H1 (cell line): Measurements from ENCODE around the gene RXRA. TPM values are rescaled to one million over a fixed set of nuclear protein-coding genes. Genes with fewer than 3 reads are reported as not detected.

ENCODE experiments used
- CTCF ChIA-PET: fragments of 300-600 bp; sonication (Branson Sonifier 250); formaldehyde crosslinking; loops from one replicate; lab custom pipeline; 2021; ENCODE audit not compliant: partially characterized antibody; lab: Charles Lee
- POLR2A ChIA-PET: fragments of 300-600 bp; sonication (Branson Sonifier 250); formaldehyde crosslinking; loops from one replicate; lab custom pipeline; 2021; ENCODE audit warnings: inconsistent platforms; ENCODE audit not compliant: partially characterized antibody; lab: Charles Lee
- DNase-seq, 2 experiments: peaks; one replicate each; pipeline versions ENCODE4 v3.0.0 to v3.0.0-alpha.2; 2010 to 2022; ENCODE audit warnings: low spot score in 2 of 2, low read depth in 1 of 2, mixed read lengths in 1 of 2
- FAIRE-seq: peaks from 2 replicates; lab custom pipeline; 2011; peaks lifted over from hg19 to GRCh38; lab: Jason Lieb, UNC
- H2AFZ ChIP-seq: 2 replicates; pipeline ENCODE4 v1.8.1; 2012; ENCODE audit warnings: low read length, inconsistent platforms
- H2AK5ac ChIP-seq: 2 replicates; pipeline ENCODE4 v1.6.1; 2013; ENCODE audit warnings: low read depth, low read length
- H2BK120ac ChIP-seq: replicated peaks from 2 replicates; pipeline ENCODE3; 2013; ENCODE audit warnings: low read depth, low read length, inconsistent platforms
- H2BK12ac ChIP-seq: 2 replicates; pipeline ENCODE4 v1.6.1; 2013; ENCODE audit warnings: low read depth, low read length
- H2BK15ac ChIP-seq: 2 replicates; pipeline ENCODE4 v1.6.1; 2013; ENCODE audit warnings: low read length
- H2BK20ac ChIP-seq: 2 replicates; pipeline ENCODE4 v1.6.1; 2013; ENCODE audit warnings: low read length
- H2BK5ac ChIP-seq: 2 replicates; pipeline ENCODE4 v1.6.1; 2013; ENCODE audit warnings: low read depth, low read length
- H3K14ac ChIP-seq: 2 replicates; pipeline ENCODE4 v1.6.1; 2013; ENCODE audit warnings: inconsistent platforms; ENCODE audit not compliant: insufficient read length
- H3K18ac ChIP-seq: 2 replicates; pipeline ENCODE4 v1.6.1; 2013; ENCODE audit warnings: low read length; ENCODE audit errors: extremely low read depth
- H3K23ac ChIP-seq: 2 replicates; pipeline ENCODE4 v1.6.1; 2013; ENCODE audit warnings: inconsistent platforms; ENCODE audit not compliant: insufficient read length
- H3K23me2 ChIP-seq: 2 replicates; pipeline ENCODE4 v1.6.1; 2013; ENCODE audit warnings: low read depth, low read length
- H3K27ac ChIP-seq: 2 replicates; pipeline ENCODE4 v1.6.1; 2011; ENCODE audit warnings: low read depth, low read length, inconsistent platforms
- H3K27me3 ChIP-seq, 4 experiments: replicated peaks in 1 of 4; 1 replicate in 1 of 4; 2 replicates in 3 of 4; pipeline versions ENCODE4 v1.6.1 to v1.8.1; 2011 to 2013; ENCODE audit warnings: low read length in 3 of 4, mild to moderate bottlenecking in 3 of 4, inconsistent platforms in 2 of 4, mixed read lengths in 2 of 4, moderate library complexity in 1 of 4; ENCODE audit not compliant: control insufficient read depth in 3 of 4, insufficient read depth in 3 of 4; ENCODE audit errors: extremely low read depth in 1 of 4
- H3K36me3 ChIP-seq, 4 experiments: 2 replicates each; pipeline versions ENCODE4 v1.6.1 to v1.8.1; 2011 to 2013; ENCODE audit warnings: mild to moderate bottlenecking in 4 of 4, low read length in 3 of 4, moderate library complexity in 2 of 4, control low read depth in 1 of 4, inconsistent platforms in 1 of 4; ENCODE audit not compliant: insufficient read depth in 4 of 4, control insufficient read depth in 2 of 4
- H3K4ac ChIP-seq: replicated peaks from 2 replicates; pipeline ENCODE3; 2013; ENCODE audit warnings: low read length, low read depth, mixed read lengths, inconsistent platforms; ENCODE audit not compliant: insufficient read length
- H3K4me1 ChIP-seq, 4 experiments: replicated peaks in 1 of 4; 1 replicate in 1 of 4; 2 replicates in 3 of 4; pipeline versions ENCODE4 v1.6.1 to v1.8.1; 2011 to 2013; ENCODE audit warnings: low read length in 3 of 4, inconsistent platforms in 2 of 4, mixed read lengths in 1 of 4; ENCODE audit not compliant: insufficient read depth in 4 of 4, control insufficient read depth in 3 of 4
- H3K4me2 ChIP-seq, 2 experiments: 2 replicates each; pipeline versions ENCODE4 v1.6.1 to v1.8.1; 2011 to 2013; ENCODE audit warnings: low read depth in 2 of 2, low read length in 2 of 2, control low read depth in 1 of 2, inconsistent platforms in 1 of 2, mild to moderate bottlenecking in 1 of 2; ENCODE audit not compliant: insufficient read depth in 1 of 2
- H3K4me3 ChIP-seq, 4 experiments: fragments of 200-600, 300-600 bp in 1 of 4; sonication (generic), shearing (Covaris generic), sonication (Bioruptor Twin) in 1 of 4; 2 replicates each; pipeline versions ENCODE4 v1.5.1 to v1.8.1; 2011 to 2016; ENCODE audit warnings: low read length in 4 of 4, low read depth in 3 of 4, control low read depth in 2 of 4, inconsistent platforms in 2 of 4, mild to moderate bottlenecking in 2 of 4, mixed read lengths in 1 of 4, moderate library complexity in 1 of 4; ENCODE audit not compliant: insufficient read depth in 2 of 4; ENCODE audit errors: extremely low read depth in 1 of 4
- H3K56ac ChIP-seq: replicated peaks from 2 replicates; pipeline ENCODE3; 2013; ENCODE audit warnings: low read depth, mild to moderate bottlenecking, mixed read lengths, low read length, inconsistent platforms; ENCODE audit not compliant: insufficient read length
- H3K79me1 ChIP-seq: 2 replicates; pipeline ENCODE4 v1.6.1; 2013; ENCODE audit warnings: low read depth, low read length, control low read depth
- H3K79me2 ChIP-seq, 2 experiments: 2 replicates each; pipeline versions ENCODE4 v1.6.1 to v1.8.1; 2012 to 2013; ENCODE audit warnings: low read length in 2 of 2, mild to moderate bottlenecking in 2 of 2, inconsistent platforms in 1 of 2; ENCODE audit not compliant: insufficient read depth in 2 of 2, control insufficient read depth in 1 of 2
- H3K9ac ChIP-seq, 4 experiments: replicated peaks in 1 of 4; 1 replicate in 1 of 4; 2 replicates in 3 of 4; pipeline versions ENCODE4 v1.6.1 to v1.8.1; 2011 to 2013; ENCODE audit warnings: low read depth in 3 of 4, low read length in 3 of 4, control low read depth in 2 of 4, mild to moderate bottlenecking in 2 of 4, moderate library complexity in 2 of 4, inconsistent platforms in 1 of 4; ENCODE audit errors: extremely low read depth in 1 of 4
- H3K9me3 ChIP-seq, 2 experiments: 2 replicates each; pipeline versions ENCODE4 v1.6.1 to v1.8.1; 2012 to 2013; ENCODE audit warnings: mild to moderate bottlenecking in 2 of 2, moderate library complexity in 2 of 2, control low read depth in 1 of 2, inconsistent platforms in 1 of 2, low read depth in 1 of 2, low read length in 1 of 2, mixed read lengths in 1 of 2; ENCODE audit not compliant: insufficient read depth in 2 of 2
- H4K20me1 ChIP-seq, 2 experiments: replicated peaks in 1 of 2; 2 replicates each; pipeline versions ENCODE3 to v1.8.1; 2011 to 2013; ENCODE audit warnings: inconsistent platforms in 2 of 2, low read length in 2 of 2, mild to moderate bottlenecking in 1 of 2; ENCODE audit not compliant: insufficient read depth in 2 of 2, control insufficient read depth in 1 of 2
- H4K5ac ChIP-seq: 2 replicates; pipeline ENCODE4 v1.6.1; 2013; ENCODE audit warnings: low read length, low read depth, mixed read lengths, inconsistent platforms; ENCODE audit not compliant: insufficient read length
- H4K8ac ChIP-seq: 2 replicates; pipeline ENCODE4 v1.8.0; 2013; ENCODE audit warnings: mild to moderate bottlenecking, moderate library complexity, low read length, inconsistent platforms; ENCODE audit not compliant: insufficient read depth; ENCODE audit errors: extremely low read depth
- H4K91ac ChIP-seq: replicated peaks from 2 replicates; pipeline ENCODE3; 2013; ENCODE audit warnings: low read length, mixed read lengths, inconsistent platforms; ENCODE audit not compliant: insufficient read length
- ASH2L ChIP-seq: fragments of 200-600, 300-600 bp; sonication (generic); IDR thresholded peaks from one replicate; pipeline ENCODE4 v1.7.1; 2017; ENCODE audit warnings: low read length
- ATF3 ChIP-seq: IDR thresholded peaks from 2 replicates; pipeline ENCODE4 v1.6.1; 2011; ENCODE audit warnings: low read depth, mild to moderate bottlenecking, low read length; ENCODE audit not compliant: insufficient read depth
- CHD2 ChIP-seq: IDR thresholded peaks from 2 replicates; pipeline ENCODE4 v1.6.1; 2012; ENCODE audit warnings: low read length, improper control_type of control experiment
- CREB1 ChIP-seq: IDR thresholded peaks from 2 replicates; pipeline ENCODE4 v1.6.1; 2012; ENCODE audit warnings: inconsistent platforms
- GABPA ChIP-seq: IDR thresholded peaks from 2 replicates; pipeline ENCODE4 v1.6.1; 2011; ENCODE audit warnings: mild to moderate bottlenecking, low read length, moderate library complexity, borderline replicate concordance; ENCODE audit not compliant: insufficient read depth
- KDM1A ChIP-seq: fragments of 200-600, 300-600 bp; sonication (generic); IDR thresholded peaks from 2 replicates; pipeline ENCODE4 v1.7.1; 2016; ENCODE audit warnings: mild to moderate bottlenecking, low read length, borderline replicate concordance
- KDM5A ChIP-seq: fragments of 200-600 bp; IDR thresholded peaks from 2 replicates; pipeline ENCODE4 v1.7.1; 2012; ENCODE audit warnings: mild to moderate bottlenecking, low read length, inconsistent platforms, mixed read lengths
- MAX ChIP-seq: IDR thresholded peaks from 2 replicates; pipeline ENCODE4 v1.6.1; 2012; ENCODE audit warnings: inconsistent platforms
- PHF8 ChIP-seq: fragments of 200-600 bp; sonication (generic); conservative IDR thresholded peaks from 2 replicates; pipeline ENCODE4 v1.7.1; 2012; ENCODE audit warnings: low read depth, mild to moderate bottlenecking, inconsistent platforms, low read length, moderate library complexity
- POLR2AphosphoS5 ChIP-seq: IDR thresholded peaks from 2 replicates; pipeline ENCODE4 v1.6.1; 2011; ENCODE audit warnings: low read depth, low read length
- RFX5 ChIP-seq: IDR thresholded peaks from 2 replicates; pipeline ENCODE4 v1.6.1; 2011; ENCODE audit warnings: low read depth, low read length, improper control_type of control experiment, borderline replicate concordance
- SP1 ChIP-seq: IDR thresholded peaks from 2 replicates; pipeline ENCODE4 v1.6.1; 2011; ENCODE audit warnings: low read depth, low read length
- USF2 ChIP-seq: IDR thresholded peaks from 2 replicates; pipeline ENCODE4 v1.6.1; 2011; ENCODE audit warnings: low read length, improper control_type of control experiment
- WGBS, 2 experiments: shearing (Covaris generic) in 1 of 2; methylation state at CpG; one replicate each; pipeline versions ENCODE4 v1.1.6 to v1.1.7; 2013 to 2015; ENCODE audit warnings: low lambda C conversion rate in 2 of 2, mixed read lengths in 2 of 2, inconsistent platforms in 1 of 2, low coverage in 1 of 2, missing lambda C conversion rate in 1 of 2; ENCODE audit not compliant: insufficient replicate concordance in 2 of 2, insufficient coverage in 1 of 2, insufficient read length in 1 of 2; ENCODE audit errors: extremely low coverage in 1 of 2, missing lambda C conversion rate in 1 of 2; 5-methylcytosine and 5-hydroxymethylcytosine counted together
- polyA plus RNA-seq, 7 experiments: library from polyadenylated mRNA; depleted of rRNA in 3 of 7; stranded (reverse) in 5 of 7; unstranded in 2 of 7; fragments of >200 nt in 5 of 7; fragments of 200-250 nt in 2 of 7; gene quantifications; 1 replicate in 5 of 7; 2 replicates in 1 of 7; 4 replicates in 1 of 7; pipeline versions ENCODE4 v1.2.1 to v1.2.3, GENCODE V29; 2011 to 2013; ENCODE audit warnings: missing spikeins in 2 of 7, mixed read lengths in 2 of 7
- total RNA-seq: library from RNA; stranded (reverse); fragmentation: NEBNext Ultra II Directional; extraction: Animal tissue kit (Norgen Biotek cat#: 25700); gene quantifications from 2 replicates; pipeline ENCODE4 v1.2.1, GENCODE V29; 2021

Gene RXRA
- total and polyA plus RNA-seq, 2 of the 8 experiments (the other 6 are each of a cell fraction or from before 2014, with no cell fraction given), result 9.8 to 29.4 TPM

GRCh38 chr9:134346151-134346550 lies 19.9 kb downstream of the RXRA start:
- POLR2A ChIA-PET, result interaction anchor here (1.2 to 1.3 kb wide), 2 partner anchors 17 to 52 kb away, joined by 3 read pairs; no protein-coding TSS in a partner anchor
- no peak for TF ChIP-seq USF2
- TF ChIP-seq CHD2, result no peak
- TF ChIP-seq POLR2AphosphoS5, result no peak
- TF ChIP-seq RFX5, result no peak
- TF ChIP-seq MAX, result no peak
- no peak for TF ChIP-seq ASH2L
- TF ChIP-seq GABPA, result no peak
- no peak for TF ChIP-seq SP1
- no peak for TF ChIP-seq CREB1
- TF ChIP-seq ATF3, result no peak
- TF ChIP-seq KDM5A, result no peak
- no peak for TF ChIP-seq PHF8
- TF ChIP-seq KDM1A, result no peak

More at GRCh38 chr9:134346151-134346550, 19.9 kb downstream of the RXRA start:
- no peak overlapping the region for H3K14ac ChIP-seq
- DNase-seq (no peak), FAIRE-seq (no peak)
- no peak overlapping the region for H2BK5ac ChIP-seq
- no peak overlapping the region for H3K23ac ChIP-seq
- no peak overlapping the region for H2BK12ac ChIP-seq
- no peak overlapping the region for H4K5ac ChIP-seq
- no peak overlapping the region for H3K4me3 ChIP-seq
- H3K9me3 ChIP-seq, result no peaks in the 10 kb centered on the region
- no peak overlapping the region for H2BK15ac ChIP-seq
- peaks cover 3 to 74% of the 10 kb centered on the region in 2 experiments; a peak in 3 of 4 replicates for H3K79me2 ChIP-seq
- no peak overlapping the region for H3K4me2 ChIP-seq
- peaks cover 0 to 12% (median 3%) of the 10 kb centered on the region in 4 experiments; a peak in 5 of 7 replicates for H3K4me1 ChIP-seq
- no peak overlapping the region for H2AK5ac ChIP-seq
- no peak overlapping the region for H2BK120ac ChIP-seq
- no peak overlapping the region for H3K9ac ChIP-seq
- H3K27ac ChIP-seq, result no peak overlapping the region
- no peak overlapping the region for H4K8ac ChIP-seq
- H4K91ac ChIP-seq, result no peak overlapping the region
- no peak overlapping the region for H2AFZ ChIP-seq
- CTCF ChIA-PET, result interaction anchor here (1.0 to 1.8 kb wide), 2 partner anchors 24 to 52 kb away, joined by 3 to 4 read pairs; no protein-coding TSS in a partner anchor
- H3K23me2 ChIP-seq, result no peaks in the 10 kb centered on the region
- no peak overlapping the region for H2BK20ac ChIP-seq
- no peak overlapping the region for H3K56ac ChIP-seq
- WGBS, 2 experiments, result 92% methylated on average over 11 of the region's 14 CpGs; no CpG with 5 or more reads in 1 of the 2 experiments
- no peaks in the 10 kb centered on the region for H3K27me3 ChIP-seq
- peaks cover 17 to 46% of the 10 kb centered on the region in 2 experiments for H4K20me1 ChIP-seq
- no peaks in the 10 kb centered on the region for H3K36me3 ChIP-seq
- peaks cover 39% of the 10 kb centered on the region for H3K79me1 ChIP-seq
- H3K18ac ChIP-seq, result no peak overlapping the region
- H3K4ac ChIP-seq, result no peak overlapping the region
